Bronchial epithelial cell (primary cell): ENCODE data around the gene CYB561D2. TPM values are rescaled to one million over a fixed set of nuclear protein-coding genes. Genes with fewer than 3 reads are reported as not detected.
A peak's percentile ranks its signal among the peaks of the same experiment; 100 is the strongest.

Experiments used
- DNase-seq: peaks from one replicate; pipeline ENCODE4 v3.0.0-alpha.2; 2010; ENCODE audit warnings: low read depth
- FAIRE-seq: peaks from 2 replicates; lab custom pipeline; 2011; peaks lifted over from hg19 to GRCh38; lab: Jason Lieb, UNC
- H3K27me3 ChIP-seq: 2 replicates; pipeline ENCODE4 v1.5.1; 2011; ENCODE audit warnings: low read length; ENCODE audit not compliant: control insufficient read depth, insufficient read depth
- H3K36me3 ChIP-seq: 2 replicates; pipeline ENCODE4 v1.5.1; 2011; ENCODE audit warnings: low read length; ENCODE audit not compliant: control insufficient read depth, insufficient read depth
- H3K4me3 ChIP-seq: 2 replicates; pipeline ENCODE4 v1.5.1; 2011; ENCODE audit warnings: mild to moderate bottlenecking, low read depth, low read length, control low read depth
- total RNA-seq: library from RNA; depleted of rRNA; stranded (reverse); fragments of >200 nt; gene quantifications from 2 replicates; pipeline ENCODE4 v1.2.1, GENCODE V29; 2014
- TF ChIP-seq, protein P1 (sequence below): IDR thresholded peaks from 2 replicates; pipeline ENCODE4 v1.5.1; 2011; ENCODE audit warnings: mild to moderate bottlenecking, moderate library complexity, low read length, control low read depth, inconsistent platforms; ENCODE audit not compliant: insufficient read depth, severe bottlenecking

CYB561D2 gene
- total RNA-seq, 1 donor from 2014 or later: 22.1 TPM

DNA sequence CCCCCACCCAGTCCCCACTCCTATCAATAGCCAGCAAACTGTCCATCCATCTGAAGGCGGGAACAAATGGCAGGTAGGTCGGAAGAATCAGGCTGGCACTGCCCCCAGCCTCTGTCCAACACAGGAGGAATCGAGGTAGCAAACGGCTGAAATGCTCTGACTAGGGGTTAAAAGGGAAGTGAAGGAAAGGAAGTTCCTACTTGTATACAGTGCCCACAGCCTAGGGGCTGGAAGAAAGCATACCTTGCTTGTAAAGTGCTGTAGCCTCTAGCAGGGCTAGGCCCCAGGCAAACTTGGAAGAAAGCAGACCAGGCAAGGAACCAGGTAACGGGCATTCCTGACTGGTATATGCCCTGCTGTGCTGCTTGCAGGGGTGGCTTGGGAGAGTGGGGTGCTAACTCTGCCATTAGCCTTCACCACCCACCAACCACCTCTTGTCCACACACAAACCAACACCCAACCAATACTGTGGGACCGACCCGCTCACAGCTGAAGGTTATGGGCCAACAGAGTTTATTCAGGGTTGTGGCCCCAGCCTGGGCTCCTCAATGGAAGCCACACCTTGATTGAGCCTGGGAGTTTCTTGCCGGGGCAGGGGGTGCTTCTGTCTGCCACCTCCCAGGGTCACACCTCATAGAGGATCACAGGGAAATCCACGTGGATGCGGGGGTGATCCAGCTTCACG is 25.0 kb upstream of the CYB561D2 start:
- Histone ChIP-seq H3K36me3 (peaks cover 15% of the 10 kb centered on the region), H3K27me3 (no peaks in the 10 kb centered on the region), H3K4me3 (no peak overlapping the region)
- TF ChIP-seq, protein P1, sequence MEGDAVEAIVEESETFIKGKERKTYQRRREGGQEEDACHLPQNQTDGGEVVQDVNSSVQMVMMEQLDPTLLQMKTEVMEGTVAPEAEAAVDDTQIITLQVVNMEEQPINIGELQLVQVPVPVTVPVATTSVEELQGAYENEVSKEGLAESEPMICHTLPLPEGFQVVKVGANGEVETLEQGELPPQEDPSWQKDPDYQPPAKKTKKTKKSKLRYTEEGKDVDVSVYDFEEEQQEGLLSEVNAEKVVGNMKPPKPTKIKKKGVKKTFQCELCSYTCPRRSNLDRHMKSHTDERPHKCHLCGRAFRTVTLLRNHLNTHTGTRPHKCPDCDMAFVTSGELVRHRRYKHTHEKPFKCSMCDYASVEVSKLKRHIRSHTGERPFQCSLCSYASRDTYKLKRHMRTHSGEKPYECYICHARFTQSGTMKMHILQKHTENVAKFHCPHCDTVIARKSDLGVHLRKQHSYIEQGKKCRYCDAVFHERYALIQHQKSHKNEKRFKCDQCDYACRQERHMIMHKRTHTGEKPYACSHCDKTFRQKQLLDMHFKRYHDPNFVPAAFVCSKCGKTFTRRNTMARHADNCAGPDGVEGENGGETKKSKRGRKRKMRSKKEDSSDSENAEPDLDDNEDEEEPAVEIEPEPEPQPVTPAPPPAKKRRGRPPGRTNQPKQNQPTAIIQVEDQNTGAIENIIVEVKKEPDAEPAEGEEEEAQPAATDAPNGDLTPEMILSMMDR: no peak
- FAIRE-seq (no peak), DNase-seq (no peak)

DNA sequence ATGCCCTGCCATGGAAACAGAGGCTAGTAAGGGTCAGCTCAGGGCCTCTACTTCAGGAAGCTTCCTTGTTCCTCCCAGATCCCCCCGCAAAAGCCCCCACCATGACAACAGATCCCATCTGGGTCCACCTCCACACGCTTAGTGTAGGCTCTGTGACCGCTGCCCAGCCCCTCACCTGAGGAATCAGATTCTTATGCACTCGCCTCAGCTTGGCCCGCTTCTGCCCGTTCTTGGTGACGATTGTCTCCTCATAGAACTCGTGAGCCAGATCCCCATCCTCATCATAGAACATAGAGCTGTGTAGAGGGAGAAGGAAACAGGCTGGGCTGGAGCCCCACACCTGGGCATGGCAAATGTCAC is 24.5 kb upstream of the CYB561D2 start:
- Histone ChIP-seq H3K36me3 (peaks cover 20% of the 10 kb centered on the region), H3K27me3 (no peaks in the 10 kb centered on the region), H3K4me3 (no peak overlapping the region)
- TF ChIP-seq, protein P1: no peak
- FAIRE-seq: no peak
- DNase-seq: no peak

DNA sequence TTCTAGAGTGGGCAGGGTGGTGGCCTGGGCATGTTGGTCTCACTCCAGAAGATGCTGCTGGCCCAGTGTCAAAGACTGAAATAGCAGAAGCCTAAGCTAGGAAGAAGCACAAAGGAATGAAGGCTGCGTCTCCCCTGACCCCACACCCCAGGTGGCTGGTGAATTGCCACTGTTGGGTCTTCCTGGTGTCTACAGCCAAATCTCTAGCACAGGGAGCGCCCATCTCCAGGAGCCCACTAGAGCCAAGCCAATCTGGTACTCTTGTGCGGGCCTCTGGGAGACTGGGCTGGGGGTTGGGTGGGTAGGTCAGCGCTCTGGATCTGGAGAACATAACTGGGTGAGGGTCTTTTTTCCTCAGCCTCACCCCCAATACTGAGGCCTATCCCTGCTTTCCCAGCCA is 23.5 kb upstream of the CYB561D2 start:
- TF ChIP-seq, protein P1: no peak
- no peaks in the 10 kb centered on the region for H3K27me3 ChIP-seq
- FAIRE-seq (no peak), DNase-seq (no peak)
- peaks cover 26% of the 10 kb centered on the region for H3K36me3 ChIP-seq
- peak overlapping the region; percentile 95 for H3K4me3 ChIP-seq

DNA sequence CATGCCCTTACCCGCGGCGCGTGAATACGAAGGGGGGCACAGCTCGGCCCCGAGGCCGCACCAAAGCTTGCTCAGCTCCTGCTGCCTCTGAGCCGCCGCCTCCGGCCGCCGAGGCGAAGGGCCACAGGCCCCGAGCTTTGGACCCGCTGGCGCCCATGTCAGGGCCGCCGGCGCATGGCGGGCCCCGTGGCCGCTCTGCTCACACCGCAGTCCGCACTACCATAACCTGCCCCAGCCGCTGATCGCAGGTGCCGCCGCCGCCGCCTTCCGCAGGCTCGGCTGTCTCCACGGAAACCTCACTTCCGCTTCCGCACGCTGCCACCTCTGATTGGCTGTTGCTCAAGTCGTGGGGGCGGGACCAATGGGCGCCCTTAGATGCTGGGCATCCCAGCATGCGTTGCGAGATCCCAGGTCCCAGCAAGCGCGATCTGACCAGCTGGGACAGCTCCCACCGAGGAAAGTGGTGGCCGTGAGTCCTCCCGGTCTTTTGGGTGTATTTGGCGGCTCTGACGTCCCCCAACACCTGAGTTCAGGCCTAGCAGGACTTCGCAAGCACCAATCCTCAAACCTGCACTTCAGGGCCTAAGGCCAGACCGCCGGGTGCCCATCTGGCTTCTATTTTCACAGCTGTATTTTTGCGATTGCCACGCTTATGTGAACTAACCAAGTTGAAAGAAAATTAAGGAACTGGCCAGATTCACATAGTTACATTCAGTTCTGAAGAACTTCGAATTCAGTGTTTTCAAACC is 22.5 kb upstream of the CYB561D2 start, which contains the start of gene TUSC2:
TSS of gene TUSC2 (minus strand) at position 281 of the 749 bp plus-strand sequence. CDS start at position 157, 124 bp downstream.
- Histone ChIP-seq H3K27me3 (no peaks in the 10 kb centered on the region), H3K4me3 (peak within 1 kb of the TSS; percentile 95), H3K36me3 (peaks cover 26% of the 10 kb centered on the region)
- TF ChIP-seq, protein P1: no peak
- DNase-seq: peak; percentile 94
- FAIRE-seq: peak; percentile 7

DNA sequence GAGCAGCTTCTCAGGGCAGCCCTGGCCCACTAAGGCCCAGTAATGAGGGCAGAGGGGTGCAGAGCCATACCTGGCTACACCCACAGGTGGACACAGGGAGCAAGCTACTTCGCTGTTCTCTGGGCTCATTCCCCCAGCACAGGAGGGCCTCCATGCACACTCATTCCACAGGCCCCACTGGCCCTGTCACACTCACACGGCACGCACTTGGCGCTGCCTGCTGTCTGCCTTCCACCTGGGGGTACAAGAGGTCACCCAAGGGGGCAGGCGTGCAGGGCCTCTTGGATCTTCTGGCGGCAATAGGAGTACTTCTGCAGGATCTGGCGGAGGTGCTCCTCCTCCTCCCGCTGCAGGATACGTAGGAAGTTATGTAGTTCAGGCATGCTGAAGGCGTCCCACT is 20.3 kb upstream of the CYB561D2 start:
- no peaks in the 10 kb centered on the region for H3K27me3 ChIP-seq
- peaks cover 24% of the 10 kb centered on the region for H3K36me3 ChIP-seq
- no peak overlapping the region for H3K4me3 ChIP-seq
- TF ChIP-seq, protein P1: no peak
- no peak for FAIRE-seq
- no peak for DNase-seq
